Neural crest cell (in vitro differentiated cells): Measurements from ENCODE around the gene AMOTL2. TPM values are rescaled to one million over a fixed set of nuclear protein-coding genes. Genes with fewer than 3 reads are reported as not detected.

Experiments used
- DNase-seq: peaks from one replicate; pipeline ENCODE4 v3.0.0; 2021; ENCODE audit warnings: low read depth, mixed read lengths, low spot score
- H3K27ac Mint-ChIP-seq: one replicate; pipeline ENCODE4 v1.8.0; 2021; ENCODE audit warnings: mild to moderate bottlenecking, mixed read lengths; ENCODE audit not compliant: unreplicated experiment
- H3K27me3 Mint-ChIP-seq: 2 replicates; pipeline ENCODE4 v1.8.0; 2021; ENCODE audit warnings: low read depth, mild to moderate bottlenecking, mixed read lengths
- H3K36me3 Mint-ChIP-seq: 2 replicates; pipeline ENCODE4 v1.8.0; 2021; ENCODE audit warnings: low read depth, mild to moderate bottlenecking, mixed read lengths
- H3K4me1 Mint-ChIP-seq: 2 replicates; pipeline ENCODE4 v1.8.0; 2021; ENCODE audit warnings: mixed read lengths
- H3K4me3 Mint-ChIP-seq: one replicate; pipeline ENCODE4 v1.8.0; 2021; ENCODE audit warnings: mild to moderate bottlenecking, mixed read lengths
- H3K9me3 Mint-ChIP-seq: 2 replicates; pipeline ENCODE4 v1.8.0; 2021; ENCODE audit warnings: mixed read lengths
- CTCF ChIP-seq: fragments of 200-600 bp; sonication (generic); conservative IDR thresholded peaks from 2 replicates; pipeline ENCODE4 v1.5.0; 2021; ENCODE audit warnings: antibody characterized with exemption, mild to moderate bottlenecking
- total RNA-seq: library from RNA; stranded (reverse); gene quantifications from 2 replicates; pipeline ENCODE4 v1.2.1, GENCODE V29; 2021

Gene AMOTL2
- total RNA-seq, 1 donor from 2014 or later: 59.5 TPM

GRCh38 chr3:134394380-134394779 lies 20.1 kb upstream of the AMOTL2 start:
- no peak for DNase-seq
- Mint-ChIP-seq H3K36me3 (no peaks in the 10 kb centered on the region), H3K4me1 (no peaks in the 10 kb centered on the region), H3K9me3 (peaks cover 6% of the 10 kb centered on the region), H3K4me3 (no peak overlapping the region), H3K27ac (no peak overlapping the region), H3K27me3 (peaks cover 12% of the 10 kb centered on the region)
- TF ChIP-seq CTCF: no peak

- DNase-seq: no peak
- H3K4me1 Mint-ChIP-seq: no peaks in the 10 kb centered on the region
- no peak for TF ChIP-seq CTCF
- H3K27ac Mint-ChIP-seq: no peak overlapping the region
- H3K4me3 Mint-ChIP-seq: no peak overlapping the region
- H3K27me3 Mint-ChIP-seq: peaks cover 9% of the 10 kb centered on the region
- peaks cover 6% of the 10 kb centered on the region for H3K9me3 Mint-ChIP-seq
- no peaks in the 10 kb centered on the region for H3K36me3 Mint-ChIP-seq
Measured at GRCh38 chr3:134393074-134393473, 18.8 kb upstream of the AMOTL2 start.

- no peaks in the 10 kb centered on the region for H3K4me1 Mint-ChIP-seq
- no peak overlapping the region for H3K4me3 Mint-ChIP-seq
- no peak overlapping the region for H3K27ac Mint-ChIP-seq
Measured at GRCh38 chr3:134392336-134392983, 18.2 kb upstream of the AMOTL2 start.

GRCh38 chr3:134389865-134390264 lies 15.6 kb upstream of the AMOTL2 start:
- Mint-ChIP-seq H3K9me3 (peaks cover 6% of the 10 kb centered on the region), H3K4me1 (no peaks in the 10 kb centered on the region), H3K36me3 (no peaks in the 10 kb centered on the region), H3K4me3 (no peak overlapping the region), H3K27me3 (peaks cover 4% of the 10 kb centered on the region), H3K27ac (no peak overlapping the region)
- DNase-seq: no peak
- no peak for TF ChIP-seq CTCF

More at GRCh38 chr3:134392336-134392983, 18.2 kb upstream of the AMOTL2 start:
- TF ChIP-seq CTCF: no peak
- Mint-ChIP-seq H3K27me3 (peaks cover 9% of the 10 kb centered on the region), H3K9me3 (peaks cover 6% of the 10 kb centered on the region), H3K36me3 (no peaks in the 10 kb centered on the region)
- DNase-seq: no peak

GRCh38 chr3:134388788-134389485 lies 14.7 kb upstream of the AMOTL2 start:
- TF ChIP-seq CTCF: no peak
- Mint-ChIP-seq H3K4me1 (no peaks in the 10 kb centered on the region), H3K36me3 (no peaks in the 10 kb centered on the region), H3K27ac (no peak overlapping the region), H3K27me3 (peaks cover 4% of the 10 kb centered on the region), H3K4me3 (no peak overlapping the region), H3K9me3 (peaks cover 6% of the 10 kb centered on the region)
- no peak for DNase-seq
